Nephron progenitor cell (in vitro differentiated cells): ENCODE data around the gene TTC3.

Experiments used
- DNase-seq: peaks from one replicate; pipeline ENCODE4 v3.0.0; 2021
- H3K27ac Mint-ChIP-seq: 2 replicates; pipeline ENCODE4 v1.8.0; 2021; ENCODE audit warnings: mild to moderate bottlenecking, moderate library complexity, mixed read lengths
- H3K27me3 Mint-ChIP-seq: 2 replicates; pipeline ENCODE4 v1.8.0; 2021; ENCODE audit warnings: mild to moderate bottlenecking, low read depth, mixed read lengths; ENCODE audit not compliant: poor library complexity
- H3K36me3 Mint-ChIP-seq: 2 replicates; pipeline ENCODE4 v1.8.0; 2021; ENCODE audit warnings: low read depth, mixed read lengths
- H3K4me1 Mint-ChIP-seq: 2 replicates; pipeline ENCODE4 v1.8.0; 2021; ENCODE audit warnings: mixed read lengths
- H3K4me3 Mint-ChIP-seq: 2 replicates; pipeline ENCODE4 v1.8.0; 2021; ENCODE audit warnings: mild to moderate bottlenecking, moderate library complexity, mixed read lengths
- H3K9me3 Mint-ChIP-seq: 2 replicates; pipeline ENCODE4 v1.8.0; 2021; ENCODE audit warnings: mild to moderate bottlenecking, moderate library complexity, mixed read lengths
- CTCF ChIP-seq: fragments of 200-600 bp; sonication (generic); IDR thresholded peaks from 2 replicates; pipeline ENCODE4 v1.5.0; 2021; ENCODE audit warnings: antibody characterized with exemption

Gene TTC3

GRCh38 chr21:37149411-37149810, 76.4 kb downstream of the TTC3 start:
- Mint-ChIP-seq H3K27me3 (no peaks in the 10 kb centered on the region), H3K4me3 (no peak overlapping the region), H3K36me3 (peaks cover 85% of the 10 kb centered on the region), H3K27ac (peak overlapping the region; percentile 22), H3K4me1 (peaks cover 9% of the 10 kb centered on the region), H3K9me3 (no peaks in the 10 kb centered on the region)
- no peak for DNase-seq
- TF ChIP-seq CTCF: no peak

- Mint-ChIP-seq H3K36me3 (peaks cover 81% of the 10 kb centered on the region), H3K27ac (no peak overlapping the region), H3K4me1 (peaks cover 13% of the 10 kb centered on the region), H3K4me3 (no peak overlapping the region), H3K27me3 (no peaks in the 10 kb centered on the region), H3K9me3 (no peaks in the 10 kb centered on the region)
- TF ChIP-seq CTCF: no peak
- DNase-seq: no peak
These were observed 80.3 kb downstream of the TTC3 start for GRCh38 chr21:37153196-37153934.

GRCh38 chr21:37153935-37154350, 80.9 kb downstream of the TTC3 start:
- Mint-ChIP-seq H3K27me3 (no peaks in the 10 kb centered on the region), H3K9me3 (no peaks in the 10 kb centered on the region), H3K4me1 (peaks cover 18% of the 10 kb centered on the region), H3K36me3 (peaks cover 83% of the 10 kb centered on the region), H3K27ac (peak overlapping the region; percentile 60), H3K4me3 (no peak overlapping the region)
- no peak for DNase-seq
- TF ChIP-seq CTCF: no peak

GRCh38 chr21:37155186-37155585, 82.1 kb downstream of the TTC3 start:
- Mint-ChIP-seq H3K27me3 (no peaks in the 10 kb centered on the region), H3K4me3 (no peak overlapping the region), H3K9me3 (no peaks in the 10 kb centered on the region), H3K4me1 (peaks cover 20% of the 10 kb centered on the region), H3K27ac (peak overlapping the region; percentile 7), H3K36me3 (peaks cover 81% of the 10 kb centered on the region)
- no peak for TF ChIP-seq CTCF
- no peak for DNase-seq

GRCh38 chr21:37157938-37158337, 84.9 kb downstream of the TTC3 start:
- Mint-ChIP-seq H3K27ac (no peak overlapping the region), H3K4me3 (no peak overlapping the region), H3K4me1 (peaks cover 20% of the 10 kb centered on the region), H3K9me3 (no peaks in the 10 kb centered on the region), H3K36me3 (peaks cover 87% of the 10 kb centered on the region), H3K27me3 (no peaks in the 10 kb centered on the region)
- TF ChIP-seq CTCF: no peak
- DNase-seq: no peak
